C4-2B (cell line): ENCODE measurements around the gene TMED1.

Source experiments
- ZFX ChIP-seq: fragments of 450-650 bp; IDR thresholded peaks from 2 replicates; pipeline ENCODE4 v1.6.1; 2017
- TF ChIP-seq, protein P1 (sequence below): fragments of 450-650 bp; conservative IDR thresholded peaks from 2 replicates; pipeline ENCODE4 v1.5.1; 2017; ENCODE audit warnings: mild to moderate bottlenecking

DNA sequence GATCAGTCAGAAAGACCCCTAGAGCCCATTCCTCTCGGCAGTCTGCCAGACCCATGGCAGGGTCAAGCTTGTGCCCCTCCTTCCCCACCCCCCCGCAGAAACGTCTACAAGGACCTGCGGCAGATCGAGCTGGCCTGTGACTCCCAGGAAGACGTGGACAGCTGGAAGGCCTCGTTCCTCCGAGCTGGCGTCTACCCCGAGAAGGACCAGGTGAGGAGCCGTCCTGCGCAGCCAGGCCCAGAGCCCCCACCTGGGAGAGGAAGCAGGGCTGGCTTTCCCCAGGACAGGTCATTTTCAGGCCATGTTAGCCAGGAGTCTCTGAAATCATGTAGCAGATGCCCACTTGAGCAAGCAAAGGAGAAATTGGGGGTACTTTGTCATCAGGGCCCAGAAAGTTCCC is 12.3 kb downstream of the TMED1 start:
- TF ChIP-seq, protein P1, sequence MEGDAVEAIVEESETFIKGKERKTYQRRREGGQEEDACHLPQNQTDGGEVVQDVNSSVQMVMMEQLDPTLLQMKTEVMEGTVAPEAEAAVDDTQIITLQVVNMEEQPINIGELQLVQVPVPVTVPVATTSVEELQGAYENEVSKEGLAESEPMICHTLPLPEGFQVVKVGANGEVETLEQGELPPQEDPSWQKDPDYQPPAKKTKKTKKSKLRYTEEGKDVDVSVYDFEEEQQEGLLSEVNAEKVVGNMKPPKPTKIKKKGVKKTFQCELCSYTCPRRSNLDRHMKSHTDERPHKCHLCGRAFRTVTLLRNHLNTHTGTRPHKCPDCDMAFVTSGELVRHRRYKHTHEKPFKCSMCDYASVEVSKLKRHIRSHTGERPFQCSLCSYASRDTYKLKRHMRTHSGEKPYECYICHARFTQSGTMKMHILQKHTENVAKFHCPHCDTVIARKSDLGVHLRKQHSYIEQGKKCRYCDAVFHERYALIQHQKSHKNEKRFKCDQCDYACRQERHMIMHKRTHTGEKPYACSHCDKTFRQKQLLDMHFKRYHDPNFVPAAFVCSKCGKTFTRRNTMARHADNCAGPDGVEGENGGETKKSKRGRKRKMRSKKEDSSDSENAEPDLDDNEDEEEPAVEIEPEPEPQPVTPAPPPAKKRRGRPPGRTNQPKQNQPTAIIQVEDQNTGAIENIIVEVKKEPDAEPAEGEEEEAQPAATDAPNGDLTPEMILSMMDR, result no peak
- no peak for TF ChIP-seq ZFX
